ENCODE data around the gene TMEM151B. TPM values are rescaled to one million over a fixed set of nuclear protein-coding genes. Genes with fewer than 3 reads are reported as not detected.

The TMEM151B gene
- total RNA-seq, 1 donor from 2014 or later: 0.29 TPM

DNA sequence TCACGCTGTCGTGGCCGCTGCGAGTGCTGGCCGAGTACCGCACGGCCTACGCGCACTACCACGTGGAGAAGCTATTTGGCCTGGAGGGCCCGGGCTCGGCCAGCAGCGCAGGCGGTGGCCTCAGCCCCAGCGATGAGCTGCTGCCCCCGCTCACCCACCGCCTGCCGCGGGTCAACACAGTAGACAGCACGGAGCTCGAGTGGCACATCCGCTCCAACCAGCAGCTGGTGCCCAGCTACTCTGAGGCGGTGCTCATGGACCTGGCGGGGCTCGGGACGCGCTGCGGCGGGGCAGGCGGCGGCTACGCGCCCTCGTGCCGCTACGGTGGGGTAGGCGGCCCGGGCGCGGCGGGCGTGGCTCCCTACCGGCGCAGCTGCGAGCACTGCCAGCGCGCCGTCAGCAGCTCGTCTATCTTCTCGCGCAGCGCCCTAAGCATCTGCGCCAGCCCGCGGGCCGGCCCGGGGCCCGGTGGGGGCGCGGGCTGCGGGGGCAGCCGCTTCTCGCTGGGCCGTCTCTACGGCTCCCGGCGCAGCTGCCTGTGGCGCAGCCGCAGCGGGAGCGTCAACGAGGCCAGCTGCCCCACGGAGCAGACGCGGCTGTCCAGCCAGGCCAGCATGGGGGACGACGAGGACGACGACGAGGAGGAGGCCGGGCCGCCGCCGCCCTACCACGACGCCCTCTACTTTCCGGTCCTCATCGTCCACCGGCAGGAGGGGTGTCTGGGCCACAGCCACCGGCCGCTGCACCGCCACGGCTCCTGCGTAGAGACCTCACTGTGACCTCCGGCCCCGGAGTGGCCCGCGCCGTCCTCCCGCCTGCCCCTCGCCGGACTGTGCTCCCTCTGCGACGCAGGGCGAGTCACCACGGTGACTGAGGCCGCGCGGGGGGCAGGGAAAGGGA is 5.7 kb downstream of the TMEM151B start:
- intact Hi-C loops (cut with micrococcal nuclease): no loop called here
- Mint-ChIP-seq H3K4me1 (ENCODE audit: low read depth) (no peaks in the 10 kb centered on the region), H3K27ac (no peak overlapping the region), H3K4me3 (no peak overlapping the region), H3K36me3 (ENCODE audit: low read depth) (no peaks in the 10 kb centered on the region), H3K9me3 (no peaks in the 10 kb centered on the region), H3K27me3 (ENCODE audit: insufficient read depth) (peaks cover 55% of the 10 kb centered on the region)
- no peak for DNase-seq (ENCODE audit: low spot score)

DNA sequence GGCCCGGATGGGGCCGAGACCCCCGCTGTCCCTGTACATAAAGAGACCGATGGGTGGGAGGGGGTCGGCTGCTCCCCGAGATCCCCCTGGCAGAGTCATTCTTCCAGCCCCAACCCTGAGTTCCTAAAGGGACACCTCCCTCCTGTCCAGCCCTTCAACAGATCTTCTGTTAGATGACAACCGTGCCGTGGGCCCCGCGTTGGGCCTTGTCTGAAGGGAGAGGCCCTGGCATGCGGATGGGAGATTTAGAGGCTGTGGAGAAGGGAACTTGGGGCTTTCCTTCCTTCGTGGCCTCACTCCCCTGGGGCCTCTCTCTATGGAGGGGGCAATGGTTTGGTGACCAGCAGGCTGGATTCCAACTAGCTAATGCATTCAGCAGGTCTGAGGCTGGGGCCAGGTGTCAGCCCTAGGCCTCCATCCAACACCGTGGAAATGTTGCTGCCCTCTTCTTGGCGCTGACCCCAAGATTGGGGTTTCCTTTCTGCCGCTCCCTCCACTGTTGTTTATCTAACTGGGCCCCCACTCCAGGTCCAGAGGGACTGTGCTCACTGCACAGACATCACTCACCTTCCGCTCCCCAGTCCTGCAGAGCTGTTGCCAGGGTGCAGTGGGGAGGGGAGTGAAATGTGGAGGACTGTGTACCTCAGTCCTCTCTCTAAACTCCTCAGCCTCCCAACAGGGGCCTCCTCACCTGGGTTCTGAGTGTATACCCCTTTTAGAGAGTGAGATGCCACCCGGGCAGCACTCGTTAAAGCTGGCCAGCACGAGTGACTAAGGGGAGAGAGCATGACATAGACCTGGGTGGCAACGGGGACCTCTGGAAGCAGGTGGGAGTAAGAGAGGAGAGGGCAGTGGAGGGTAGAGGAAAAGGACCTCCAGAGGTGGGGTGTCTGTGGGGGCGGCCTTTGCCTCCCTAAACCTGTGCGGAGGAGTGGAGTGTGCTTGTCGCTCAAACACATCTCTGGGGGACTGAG is 6.7 kb downstream of the TMEM151B start:
- Mint-ChIP-seq H3K27ac (no peak overlapping the region), H3K9me3 (no peaks in the 10 kb centered on the region), H3K27me3 (ENCODE audit: insufficient read depth) (peaks cover 47% of the 10 kb centered on the region), H3K36me3 (ENCODE audit: low read depth) (no peaks in the 10 kb centered on the region), H3K4me3 (no peak overlapping the region), H3K4me1 (ENCODE audit: low read depth) (no peaks in the 10 kb centered on the region)
- DNase-seq (ENCODE audit: low spot score): no peak
- intact Hi-C loops (cut with micrococcal nuclease): no loop called here

DNA sequence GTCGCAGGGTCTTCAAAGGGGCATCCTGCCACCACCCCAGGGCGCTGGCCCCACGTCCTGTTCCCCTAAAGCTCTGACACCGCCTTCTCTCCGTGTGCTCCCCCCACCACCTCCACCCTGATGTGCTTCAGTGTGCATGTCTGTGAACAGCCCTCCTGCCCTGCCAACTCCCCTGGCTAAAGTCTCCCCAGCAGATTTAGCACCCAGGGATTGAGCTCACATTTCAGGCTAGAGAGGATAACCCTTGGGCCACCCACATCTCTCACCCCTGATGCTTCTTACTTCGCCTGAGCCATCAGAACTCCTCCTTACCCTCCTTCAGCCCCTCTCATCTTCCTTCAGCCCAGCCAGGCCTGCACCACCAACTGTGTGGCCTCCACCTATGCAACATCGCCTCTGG is 7.5 kb downstream of the TMEM151B start:
- no peak overlapping the region for H3K27ac Mint-ChIP-seq
- H3K9me3 Mint-ChIP-seq: no peaks in the 10 kb centered on the region
- H3K27me3 Mint-ChIP-seq (ENCODE audit: insufficient read depth): peaks cover 39% of the 10 kb centered on the region
- no peak overlapping the region for H3K4me3 Mint-ChIP-seq
- intact Hi-C loops (cut with micrococcal nuclease): no loop called here
- H3K4me1 Mint-ChIP-seq (ENCODE audit: low read depth): no peaks in the 10 kb centered on the region
- no peaks in the 10 kb centered on the region for H3K36me3 Mint-ChIP-seq (ENCODE audit: low read depth)
- DNase-seq (ENCODE audit: low spot score): no peak

DNA sequence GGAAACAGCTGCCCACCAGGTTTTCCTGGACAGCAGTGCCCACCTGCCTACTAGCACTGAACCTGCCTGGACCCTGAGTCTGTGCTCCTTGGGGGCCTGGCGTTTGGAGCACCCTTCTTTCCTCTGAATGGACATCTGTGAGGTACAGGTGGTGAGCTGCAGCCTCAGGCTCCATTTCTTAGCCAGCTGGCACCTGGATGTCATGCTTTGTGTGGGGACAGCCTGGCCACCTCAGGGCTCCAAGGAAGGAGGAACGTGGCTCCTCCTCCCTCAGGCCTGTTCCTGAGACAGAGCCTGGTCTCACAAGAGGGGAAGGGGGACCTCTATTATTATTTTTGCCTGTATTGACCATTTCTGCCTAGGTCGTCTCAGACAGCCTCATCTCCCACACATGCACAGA is 8.1 kb downstream of the TMEM151B start:
- H3K4me3 Mint-ChIP-seq: no peak overlapping the region
- no peaks in the 10 kb centered on the region for H3K9me3 Mint-ChIP-seq
- H3K27me3 Mint-ChIP-seq (ENCODE audit: insufficient read depth): peaks cover 33% of the 10 kb centered on the region
- H3K36me3 Mint-ChIP-seq (ENCODE audit: low read depth): no peaks in the 10 kb centered on the region
- no peak overlapping the region for H3K27ac Mint-ChIP-seq
- intact Hi-C loops (cut with micrococcal nuclease): no loop called here
- no peak for DNase-seq (ENCODE audit: low spot score)
- H3K4me1 Mint-ChIP-seq (ENCODE audit: low read depth): no peaks in the 10 kb centered on the region

DNA sequence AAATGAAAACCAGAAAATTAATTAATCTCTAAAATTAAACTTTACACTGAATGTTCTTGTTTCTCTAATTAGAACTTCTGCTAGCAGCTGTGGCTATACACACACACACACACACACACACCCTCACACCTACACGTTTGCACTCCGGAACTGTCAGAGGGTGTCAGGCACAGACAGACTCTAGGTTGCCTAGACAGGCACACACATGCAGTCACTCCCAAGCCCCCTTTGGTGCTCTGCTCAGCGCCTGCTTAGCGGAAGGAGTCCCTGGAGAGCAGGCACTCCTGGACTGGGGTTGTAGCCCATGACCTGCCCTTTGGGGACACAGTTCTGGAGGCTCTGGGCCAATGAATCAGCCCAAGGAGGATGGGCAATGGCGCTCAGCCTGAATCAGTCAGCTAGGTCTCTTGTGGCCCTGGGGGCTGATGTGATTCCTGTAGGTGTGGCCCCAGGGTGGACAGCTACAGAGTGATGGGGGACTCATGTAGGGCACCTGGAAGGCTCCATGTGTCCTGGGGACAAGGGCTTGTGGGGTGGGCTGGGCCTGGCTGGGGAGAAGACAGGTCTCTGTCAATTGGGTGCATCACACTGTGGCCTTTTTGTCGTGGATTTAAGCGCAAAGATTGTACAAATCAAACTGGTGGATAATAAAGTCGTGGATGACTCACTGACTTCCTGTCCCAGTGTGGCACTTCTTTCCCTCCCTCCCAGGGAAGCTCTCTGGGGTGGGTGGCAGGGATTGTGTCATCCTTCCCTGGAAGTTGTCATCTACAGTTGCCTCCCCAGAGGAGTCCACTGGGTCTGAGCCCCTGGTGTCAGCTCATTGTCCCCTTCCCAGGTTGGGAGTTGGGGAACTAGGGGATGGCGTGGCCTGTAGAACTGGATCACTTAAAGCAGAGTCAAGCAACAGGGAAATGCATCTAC is 8.8 kb downstream of the TMEM151B start:
- no peaks in the 10 kb centered on the region for H3K9me3 Mint-ChIP-seq
- peaks cover 31% of the 10 kb centered on the region for H3K27me3 Mint-ChIP-seq (ENCODE audit: insufficient read depth)
- H3K36me3 Mint-ChIP-seq (ENCODE audit: low read depth): no peaks in the 10 kb centered on the region

DNA sequence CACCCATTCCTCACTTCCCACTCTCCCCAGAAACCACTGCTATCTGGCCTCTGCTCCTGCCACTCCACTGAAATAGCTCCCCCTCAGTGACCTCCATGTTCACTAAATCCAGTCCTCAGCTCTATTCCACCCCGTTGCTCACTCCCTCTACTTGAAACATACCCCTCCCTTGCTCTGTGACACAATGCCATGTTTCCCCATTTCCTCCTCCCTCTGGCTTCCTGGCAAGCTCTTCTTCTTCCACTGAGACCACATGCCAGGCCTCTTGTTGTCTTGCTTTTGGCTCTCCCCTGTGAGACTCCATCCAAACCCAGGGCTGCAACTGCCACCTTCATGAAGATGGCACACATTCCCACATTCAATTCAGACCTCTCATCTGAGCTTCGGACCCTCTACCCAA is 13.9 kb downstream of the TMEM151B start:
- Mint-ChIP-seq H3K36me3 (ENCODE audit: low read depth) (no peaks in the 10 kb centered on the region), H3K9me3 (no peaks in the 10 kb centered on the region), H3K27ac (no peak overlapping the region), H3K27me3 (ENCODE audit: insufficient read depth) (peaks cover 20% of the 10 kb centered on the region), H3K4me1 (ENCODE audit: low read depth) (no peaks in the 10 kb centered on the region), H3K4me3 (no peak overlapping the region)
- intact Hi-C loops (cut with micrococcal nuclease): no loop called here
- no peak for DNase-seq (ENCODE audit: low spot score)

More for the DNA sequence above, 8.8 kb downstream of the TMEM151B start:
- intact Hi-C loops (cut with micrococcal nuclease): no loop called here
- no peak overlapping the region for H3K27ac Mint-ChIP-seq
- no peak overlapping the region for H3K4me3 Mint-ChIP-seq
- no peak for DNase-seq (ENCODE audit: low spot score)
- no peaks in the 10 kb centered on the region for H3K4me1 Mint-ChIP-seq (ENCODE audit: low read depth)

DNA sequence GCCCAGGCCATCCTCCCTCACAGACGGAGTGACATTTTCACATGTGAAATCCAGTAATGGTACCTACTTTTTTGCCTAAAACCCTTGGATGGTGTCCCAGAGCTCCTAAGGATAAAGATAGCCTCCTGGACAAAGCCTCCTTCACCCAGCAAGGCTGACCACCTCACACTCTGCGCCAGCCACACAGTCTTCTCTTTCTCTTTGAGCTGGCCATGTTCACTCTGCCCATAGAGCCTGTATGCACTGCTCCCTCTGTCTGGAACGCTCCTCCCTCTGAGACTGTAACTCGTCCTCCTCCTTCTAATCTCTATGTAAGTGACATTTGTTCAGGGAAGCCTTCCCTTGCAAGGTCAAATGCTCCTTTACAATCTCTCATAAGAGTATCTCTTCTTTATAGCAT is 14.6 kb downstream of the TMEM151B start:
- Mint-ChIP-seq H3K4me1 (ENCODE audit: low read depth) (no peaks in the 10 kb centered on the region), H3K4me3 (no peak overlapping the region), H3K27me3 (ENCODE audit: insufficient read depth) (peaks cover 19% of the 10 kb centered on the region), H3K36me3 (ENCODE audit: low read depth) (no peaks in the 10 kb centered on the region), H3K9me3 (no peaks in the 10 kb centered on the region), H3K27ac (no peak overlapping the region)
- intact Hi-C loops (cut with micrococcal nuclease): no loop called here
- no peak for DNase-seq (ENCODE audit: low spot score)

DNA sequence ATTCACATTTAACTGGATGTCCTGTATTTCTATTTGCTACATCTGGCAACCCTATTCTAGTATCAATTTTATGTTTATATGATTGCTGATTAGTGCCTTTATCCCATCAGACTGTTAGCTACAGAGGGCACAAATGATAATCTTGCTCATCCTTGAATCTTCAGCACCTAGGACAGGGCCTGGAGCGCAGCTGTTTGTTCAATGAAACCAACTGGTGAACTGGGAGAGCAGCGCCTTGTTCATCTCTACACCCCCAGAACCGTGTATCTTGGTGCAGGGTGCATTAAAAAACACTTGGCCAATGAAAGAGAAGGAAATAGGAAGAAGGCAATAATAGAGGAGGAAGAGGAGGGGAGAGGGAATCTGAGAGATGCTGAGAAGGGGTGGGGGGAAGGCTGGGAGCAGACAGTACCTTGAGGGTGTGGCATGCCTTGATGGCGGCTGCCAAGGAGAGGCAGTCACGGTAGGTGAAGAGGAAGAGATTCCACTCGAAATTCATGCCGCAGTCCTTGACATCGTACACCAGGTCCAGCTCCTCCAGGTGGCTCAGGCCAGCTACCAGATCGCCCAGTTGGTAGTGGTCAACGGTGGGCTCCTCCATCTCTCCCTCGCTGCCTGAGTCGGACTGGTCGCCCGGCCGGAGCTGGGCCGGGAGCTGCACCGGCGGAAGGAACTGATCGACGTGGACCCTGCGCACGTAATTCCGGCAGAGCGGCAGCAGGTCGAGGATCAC is 15.5 kb downstream of the TMEM151B start:
- H3K27ac Mint-ChIP-seq: no peak overlapping the region
- H3K9me3 Mint-ChIP-seq: no peaks in the 10 kb centered on the region
- DNase-seq (ENCODE audit: low spot score): no peak
- intact Hi-C loops (cut with micrococcal nuclease): no loop called here
- no peak overlapping the region for H3K4me3 Mint-ChIP-seq
- peaks cover 23% of the 10 kb centered on the region for H3K27me3 Mint-ChIP-seq (ENCODE audit: insufficient read depth)
- no peaks in the 10 kb centered on the region for H3K36me3 Mint-ChIP-seq (ENCODE audit: low read depth)
- no peaks in the 10 kb centered on the region for H3K4me1 Mint-ChIP-seq (ENCODE audit: low read depth)

DNA sequence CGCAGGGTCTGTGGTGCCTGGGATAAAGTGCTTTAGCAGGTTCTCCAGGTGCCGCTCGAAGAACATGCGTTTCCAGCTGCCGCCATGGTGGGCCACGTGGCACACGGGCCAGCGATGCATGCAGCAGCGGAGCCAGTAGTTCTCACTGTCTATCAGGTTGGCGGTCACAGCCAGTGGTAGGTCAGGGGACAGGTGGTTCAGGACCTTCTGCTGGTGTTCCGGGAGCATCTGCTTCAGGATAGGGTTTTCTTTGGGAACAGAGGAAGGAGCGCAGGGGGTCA is 16.0 kb downstream of the TMEM151B start:
- Mint-ChIP-seq H3K9me3 (no peaks in the 10 kb centered on the region), H3K27me3 (ENCODE audit: insufficient read depth) (peaks cover 23% of the 10 kb centered on the region), H3K27ac (no peak overlapping the region), H3K4me1 (ENCODE audit: low read depth) (no peaks in the 10 kb centered on the region), H3K4me3 (no peak overlapping the region), H3K36me3 (ENCODE audit: low read depth) (no peaks in the 10 kb centered on the region)
- intact Hi-C loops (cut with micrococcal nuclease): no loop called here
- no peak for DNase-seq (ENCODE audit: low spot score)

DNA sequence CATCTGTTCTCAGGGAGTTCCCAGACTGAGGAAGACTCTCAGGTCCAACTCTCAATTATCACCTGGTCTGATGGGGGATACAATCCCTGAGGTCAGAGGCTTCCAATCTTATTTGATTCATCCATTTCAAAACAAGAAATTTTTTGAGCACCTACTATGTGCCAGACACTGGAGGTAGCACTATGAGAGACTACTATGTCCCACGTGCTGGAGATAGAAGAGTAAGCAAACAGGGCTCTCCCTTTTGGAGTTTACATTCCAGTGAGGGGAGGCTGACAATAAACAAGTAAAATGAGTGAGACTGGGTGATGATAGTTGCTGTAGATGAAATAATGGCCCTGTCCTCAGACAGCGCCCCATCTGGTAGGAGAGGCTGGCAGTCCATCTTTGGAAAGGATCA is 16.5 kb downstream of the TMEM151B start:
- Mint-ChIP-seq H3K4me1 (ENCODE audit: low read depth) (no peaks in the 10 kb centered on the region), H3K36me3 (ENCODE audit: low read depth) (no peaks in the 10 kb centered on the region), H3K27ac (no peak overlapping the region), H3K4me3 (no peak overlapping the region), H3K9me3 (no peaks in the 10 kb centered on the region), H3K27me3 (ENCODE audit: insufficient read depth) (peaks cover 23% of the 10 kb centered on the region)
- intact Hi-C loops (cut with micrococcal nuclease): no loop called here
- DNase-seq (ENCODE audit: low spot score): no peak

DNA sequence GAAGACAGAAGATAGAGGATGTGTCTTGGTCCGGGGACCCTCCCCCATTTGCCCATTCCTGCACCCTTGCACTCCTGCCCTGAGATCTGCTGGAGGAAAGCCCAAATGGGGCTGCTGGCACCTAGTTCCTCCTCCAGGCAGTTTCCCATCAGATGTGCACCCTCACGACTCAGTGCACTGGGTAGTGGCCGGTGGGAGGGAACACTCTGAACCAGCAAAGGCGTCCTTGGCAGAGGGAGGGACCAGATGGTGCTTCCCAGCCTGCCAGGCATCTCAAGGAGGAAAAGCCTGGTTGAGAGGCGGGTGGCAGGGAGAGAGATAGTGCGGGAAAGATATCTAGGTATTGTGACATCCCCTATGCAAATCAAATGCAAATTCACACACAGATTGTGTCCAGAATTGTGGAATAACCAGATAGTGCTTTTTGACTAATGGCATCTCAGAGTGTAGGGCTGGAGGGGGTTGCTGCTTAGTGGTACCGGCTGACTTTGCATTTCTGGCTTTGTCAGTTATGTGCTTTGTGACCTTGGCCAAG is 19.5 kb downstream of the TMEM151B start:
- Mint-ChIP-seq H3K9me3 (no peaks in the 10 kb centered on the region), H3K4me1 (ENCODE audit: low read depth) (no peaks in the 10 kb centered on the region), H3K36me3 (ENCODE audit: low read depth) (no peaks in the 10 kb centered on the region), H3K27me3 (ENCODE audit: insufficient read depth) (peaks cover 32% of the 10 kb centered on the region), H3K4me3 (no peak overlapping the region), H3K27ac (no peak overlapping the region)
- no peak for DNase-seq (ENCODE audit: low spot score)
- intact Hi-C loops (cut with micrococcal nuclease): no loop called here

DNA sequence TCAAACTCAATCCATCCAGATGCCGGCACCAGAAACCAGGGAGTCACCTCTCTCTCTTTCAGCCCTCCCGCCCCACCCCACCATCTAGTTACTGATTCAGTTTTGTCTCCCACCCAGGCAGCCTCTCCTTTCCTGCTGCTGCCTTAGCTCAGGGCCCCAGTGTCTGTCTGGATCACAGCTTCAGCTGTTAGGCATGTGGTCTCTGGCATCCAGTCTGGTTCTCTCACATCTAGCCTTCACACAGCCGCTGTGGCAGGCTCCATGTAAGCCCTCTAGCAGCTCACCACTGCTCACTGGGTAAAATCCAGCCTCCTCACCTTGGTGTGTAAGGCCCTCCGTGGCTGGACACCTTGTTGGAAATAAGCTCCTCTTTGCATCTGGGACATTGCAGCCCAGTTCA is 21.6 kb downstream of the TMEM151B start:
- no peak for DNase-seq (ENCODE audit: low spot score)
- intact Hi-C loops (cut with micrococcal nuclease): no loop called here
- Mint-ChIP-seq H3K9me3 (no peaks in the 10 kb centered on the region), H3K4me3 (no peak overlapping the region), H3K27me3 (ENCODE audit: insufficient read depth) (peaks cover 49% of the 10 kb centered on the region), H3K4me1 (ENCODE audit: low read depth) (no peaks in the 10 kb centered on the region), H3K36me3 (ENCODE audit: low read depth) (no peaks in the 10 kb centered on the region), H3K27ac (no peak overlapping the region)

Data from activated T-helper 1 cell treated with anti-CD3 and anti-CD28 coated beads, Interleukin-12 subunit alpha, Interleukin-12 subunit beta, Interleukin-2, Interleukin-4 antibody, amounts not matched to agents 30 ng/mL and 10 ng/mL and 1 ng/mL, durations not matched to agents 14 hours and 24 hours and 36 hours (primary cell).